Endothelial cell of hepatic sinusoid (primary cell): Measurements from ENCODE around the gene CD74.

Source experiments
- in situ Hi-C: cut with HindIII; loops from 2 replicates; pipeline ENCODE4 v1.10.0; 2017; ENCODE audit warnings: low sequenced_read_pairs

CD74 gene

GRCh38 chr5:150368526-150368925 is 44.2 kb downstream of the CD74 start:
- in situ Hi-C loops = no loop called here

- in situ Hi-C loops = no loop called here
Measured at GRCh38 chr5:150364004-150364403, 48.7 kb downstream of the CD74 start.

- in situ Hi-C loops = no loop called here
Measured at GRCh38 chr5:150363185-150363584, 49.5 kb downstream of the CD74 start.

DNA sequence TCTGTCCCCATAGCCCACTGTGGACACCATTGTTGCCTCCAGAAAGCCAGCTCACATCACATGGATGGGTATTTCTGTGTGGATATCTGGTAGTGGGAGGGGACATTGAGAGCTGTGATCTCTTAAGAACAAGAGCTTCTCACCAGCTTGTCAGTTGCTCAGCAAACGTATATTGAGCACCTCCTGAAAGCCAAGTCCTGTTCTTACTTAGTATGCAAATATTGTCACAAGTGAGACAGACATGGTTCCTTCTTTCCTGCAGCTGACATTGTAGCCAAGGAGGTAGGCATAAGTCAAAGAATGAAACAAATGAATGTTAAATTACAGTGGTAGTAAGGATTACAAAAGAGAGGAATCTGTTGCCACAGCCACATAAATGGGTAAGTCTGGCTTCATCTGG is 51.4 kb downstream of the CD74 start:
- in situ Hi-C loops = no loop called here

DNA sequence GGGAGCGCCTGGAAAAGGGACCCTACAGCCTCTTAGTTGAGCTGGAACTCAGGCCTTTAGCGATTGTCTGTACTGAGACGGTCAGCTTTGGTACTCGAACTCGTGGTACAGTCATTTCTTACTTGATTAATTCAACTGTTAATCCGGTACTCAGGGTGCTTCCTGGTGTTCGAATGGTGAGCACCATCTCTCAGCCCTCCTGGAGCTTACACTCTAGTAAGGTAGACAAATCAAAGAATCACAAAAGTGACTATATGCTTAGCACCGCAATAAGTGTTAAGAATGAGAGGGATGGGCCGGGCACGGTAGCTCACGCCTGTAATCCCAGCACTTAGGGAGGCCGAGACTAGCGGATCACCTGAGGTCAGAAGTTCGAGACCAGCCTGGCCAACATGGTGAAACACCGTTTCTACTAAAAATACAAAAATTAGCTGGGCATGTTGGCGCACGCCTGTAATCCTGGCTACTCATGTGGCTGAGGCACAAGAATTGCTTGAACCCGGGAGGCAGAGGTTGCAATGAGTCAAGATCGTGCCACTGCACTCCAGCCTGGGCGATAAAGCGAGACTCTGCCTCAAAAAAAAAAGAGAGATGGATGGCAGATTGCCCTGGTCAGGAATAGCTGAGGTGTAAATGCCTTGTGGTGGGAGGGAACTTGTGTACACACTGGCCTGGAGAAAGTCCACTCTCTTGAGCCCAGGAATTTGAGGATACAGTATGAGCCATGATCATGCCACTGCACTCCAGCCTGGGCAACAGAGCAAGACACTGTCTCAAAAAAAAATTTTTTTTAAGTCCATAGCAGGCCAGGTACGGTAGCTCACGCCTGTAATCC is 54.2 kb downstream of the CD74 start:
- in situ Hi-C loops = no loop called here

DNA sequence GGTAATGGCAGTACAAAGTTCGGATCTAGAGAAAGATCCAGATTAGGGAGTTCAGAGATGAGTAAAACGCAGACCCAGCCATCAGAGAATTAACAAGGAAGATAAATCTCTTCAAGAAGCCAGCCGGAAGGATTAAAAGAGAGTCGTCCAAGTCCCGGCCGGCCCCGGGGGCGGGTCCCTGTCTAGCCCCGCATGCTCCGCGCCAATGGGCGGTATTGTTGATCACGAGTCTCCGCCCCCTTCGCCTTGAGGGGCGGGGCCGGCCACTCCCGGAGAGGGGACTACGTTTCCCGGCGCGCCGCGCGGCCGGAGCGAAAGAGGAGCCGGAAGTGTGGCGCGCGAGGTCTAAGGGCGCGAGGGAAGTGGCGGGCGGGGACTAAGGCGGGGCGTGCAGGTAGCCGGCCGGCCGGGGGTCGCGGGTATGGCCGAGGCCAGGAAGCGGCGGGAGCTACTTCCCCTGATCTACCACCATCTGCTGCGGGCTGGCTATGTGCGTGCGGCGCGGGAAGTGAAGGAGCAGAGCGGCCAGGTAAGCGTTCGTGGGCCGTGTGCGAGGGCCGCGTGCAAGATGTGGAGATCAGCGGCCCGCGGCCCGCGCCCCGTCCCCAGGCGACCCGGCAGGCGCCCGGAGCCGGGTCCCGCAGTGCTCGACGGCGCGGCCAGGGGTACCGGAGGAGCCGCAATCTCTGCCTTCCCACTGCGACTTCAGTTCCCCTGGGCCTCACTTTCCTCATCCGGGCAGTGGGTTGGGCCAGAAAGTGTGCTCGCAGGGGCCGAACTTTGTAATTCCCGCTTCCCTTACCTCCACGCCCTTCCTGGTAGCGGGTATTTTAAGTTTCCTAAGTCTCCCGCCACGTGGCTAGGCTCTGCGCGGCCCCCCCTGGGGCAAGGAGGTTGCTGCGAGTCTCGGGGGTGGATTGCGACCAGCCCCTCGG is 55.1 kb downstream of the CD74 start, which contains the start of gene TCOF1:
TCOF1 (plus strand) TSS at position 372 of the 935 bp plus-strand sequence; CDS start at position 422, 50 bp downstream.
- in situ Hi-C loops = no loop called here

GRCh38 chr5:150356575-150357294 is 56.0 kb downstream of the CD74 start:
- in situ Hi-C loops = no loop called here

DNA sequence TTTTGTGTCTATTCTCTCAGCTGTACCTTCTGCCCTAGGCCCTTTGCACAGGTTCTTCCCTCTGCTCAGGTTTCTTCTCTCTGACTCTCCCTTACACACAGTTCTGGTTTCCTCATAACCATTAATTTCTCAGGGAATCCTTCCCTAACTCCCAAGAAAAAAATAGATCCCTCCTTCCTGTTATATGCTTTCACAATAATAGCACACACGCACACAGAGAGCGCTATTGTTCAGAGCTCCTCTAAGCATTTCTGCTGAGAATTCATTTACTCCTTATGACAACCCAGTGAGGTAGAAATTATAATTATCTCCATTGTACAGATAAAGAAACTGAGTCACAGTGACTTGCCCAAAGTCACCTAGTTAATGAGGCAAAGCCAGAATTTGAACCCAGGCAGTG is 56.9 kb downstream of the CD74 start:
- in situ Hi-C loops = no loop called here

GRCh38 chr5:150353032-150353675 is 59.6 kb downstream of the CD74 start:
- in situ Hi-C loops = no loop called here

- in situ Hi-C loops = no loop called here
Measured at GRCh38 chr5:150352244-150353031, 60.3 kb downstream of the CD74 start.
